ENCODE data around the gene JAKMIP3. TPM values are rescaled to one million over a fixed set of nuclear protein-coding genes. Genes with fewer than 3 reads are reported as not detected.
A peak's percentile ranks its signal among the peaks of the same experiment; 100 is the strongest.

Gene JAKMIP3
- total and polyA plus RNA-seq, 9 of the 15 experiments (the other 6 are each of a cell fraction or from before 2014, with no cell fraction given) = 0.04 TPM; not detected in 8

- Histone ChIP-seq H3K4me1 (replicated peaks in 1 of 2; ENCODE audit: control insufficient read depth in 2 of 2, insufficient read depth in 2 of 2, low read length in 2 of 2) (peaks cover 7 to 22% of the 10 kb centered on the region in 2 experiments; a peak in 3 of 5 replicates), H3K79me2 (ENCODE audit: control insufficient read depth, insufficient read depth, low read length) (no peaks in the 10 kb centered on the region), H3K36me3 (ENCODE audit: control insufficient read depth, insufficient read depth, low read length) (no peaks in the 10 kb centered on the region), H2AFZ (ENCODE audit: low read depth, low read length) (no peak overlapping the region), H3K4me2 (ENCODE audit: insufficient read depth, low read length) (no peak overlapping the region), H3K27me3 (ENCODE audit: control insufficient read depth in 2 of 2, insufficient read depth in 2 of 2, low read length in 2 of 2) (peaks cover 10 to 15% of the 10 kb centered on the region in 2 experiments; a peak in 4 of 5 replicates), H3K9me3 (replicated peaks; ENCODE audit: control insufficient read depth, insufficient read depth, low read depth, low read length) (no peaks in the 10 kb centered on the region), H4K20me1 (replicated peaks; ENCODE audit: control insufficient read depth, insufficient read depth, low read length) (no peaks in the 10 kb centered on the region), H3K9me1 (ENCODE audit: control insufficient read depth, insufficient read depth, low read length) (no peaks in the 10 kb centered on the region), H3K9ac (ENCODE audit: insufficient read depth in 1 of 2, low read depth in 2 of 2, low read length in 2 of 2) (peak overlapping the region in 1 of 2 experiments; percentile 17; a peak in 1 of 4 replicates), H3K27ac (ENCODE audit: extremely low read depth, low read depth, low read length) (no peak overlapping the region), H3K4me3 (no peak overlapping the region)
- TF ChIP-seq TGIF2 (CRISPR knock-in tag; IDR thresholded peaks at IDR 0.05) (no peak), EP300 (IDR thresholded peaks at IDR 0.05; ENCODE audit: low read length) (no peak), HCFC1 (IDR thresholded peaks at IDR 0.05; ENCODE audit: low read depth, low read length) (no peak), ZNF140 (CRISPR knock-in tag; IDR thresholded peaks at IDR 0.05) (no peak), HNRNPLL (IDR thresholded peaks at IDR 0.05; ENCODE audit: low read depth, low read length, poor library complexity, severe bottlenecking) (no peak), PBX2 (CRISPR knock-in tag; IDR thresholded peaks at IDR 0.05; ENCODE audit: low read depth) (no peak), PBX2 (tag; conservative IDR thresholded peaks at IDR 0.05; ENCODE audit: low read depth) (no peak), ZNF668 (CRISPR knock-in tag; IDR thresholded peaks at IDR 0.05) (no peak), MAX (CRISPR knock-in tag; IDR thresholded peaks at IDR 0.05) (no peak), NELFE (IDR thresholded peaks at IDR 0.05; ENCODE audit: insufficient read depth, insufficient read length) (no peak), TSHZ1 (CRISPR knock-in tag; IDR thresholded peaks at IDR 0.05) (no peak), SMAD1 (IDR thresholded peaks at IDR 0.05; ENCODE audit: low read depth, low read length, partially characterized antibody) (no peak), EGR1 (conservative IDR thresholded peaks at IDR 0.05) (no peak), LARP7 (IDR thresholded peaks at IDR 0.05) (no peak), SMAD4 (CRISPR knock-in tag; conservative IDR thresholded peaks at IDR 0.05) (no peak), MED1 (CRISPR knock-in tag; IDR thresholded peaks at IDR 0.05; ENCODE audit: borderline replicate concordance) (no peak), ZNF699 (CRISPR knock-in tag; IDR thresholded peaks at IDR 0.05; ENCODE audit: insufficient replicate concordance) (no peak), KAT7 (CRISPR knock-in tag; IDR thresholded peaks at IDR 0.05; ENCODE audit: borderline replicate concordance) (no peak)
- FAIRE-seq (no peak), DNase-seq (ENCODE audit: extremely low read depth in 1 of 4, low spot score in 3 of 4) (no peak), ATAC-seq (no peak)
- CTCF ChIA-PET (ENCODE audit: low intra/inter-chr PET ratio) = no interaction called here
- no TSS peak for BruUV-seq (replicated peaks)
- POLR2A ChIA-PET = interaction anchor here (0.6 to 1.5 kb wide), 2 partner anchors 123 to 782 kb away, joined by 3 to 5 read pairs; no protein-coding TSS in a partner anchor
- intact Hi-C loops (cut with micrococcal nuclease) = loop anchor here (5.0 kb wide), 1 partner anchor 38 kb away; the partner anchor contains the start of gene BNIP3
- in situ Hi-C loops (cut with MboI) = loop anchor here (5.0 kb wide), 1 partner anchor 133 kb away; no protein-coding TSS in a partner anchor
- WGBS (ENCODE audit: insufficient coverage, low coverage, missing lambda C conversion rate) = 9% methylated on average over 11 of the region's 13 CpGs
These were observed 45.3 kb upstream of the JAKMIP3 start for GRCh38 chr10:132020456-132020855.

Measured in K562 (cell line).